ENCODE results near the gene MLH3.

Gene MLH3

GRCh38 chr14:74983343-74983742 is 67.9 kb downstream of the MLH3 start:
- no peak for DNase-seq (ENCODE audit: low read depth)

- DNase-seq (ENCODE audit: low read depth) = no peak
Observed at GRCh38 chr14:74982661-74983060, 68.6 kb downstream of the MLH3 start.

- DNase-seq (ENCODE audit: low read depth) = no peak
Observed at GRCh38 chr14:74981833-74982232, 69.4 kb downstream of the MLH3 start.

- no peak for DNase-seq (ENCODE audit: low read depth)
Observed at GRCh38 chr14:74981462-74981782, 69.8 kb downstream of the MLH3 start.

DNA sequence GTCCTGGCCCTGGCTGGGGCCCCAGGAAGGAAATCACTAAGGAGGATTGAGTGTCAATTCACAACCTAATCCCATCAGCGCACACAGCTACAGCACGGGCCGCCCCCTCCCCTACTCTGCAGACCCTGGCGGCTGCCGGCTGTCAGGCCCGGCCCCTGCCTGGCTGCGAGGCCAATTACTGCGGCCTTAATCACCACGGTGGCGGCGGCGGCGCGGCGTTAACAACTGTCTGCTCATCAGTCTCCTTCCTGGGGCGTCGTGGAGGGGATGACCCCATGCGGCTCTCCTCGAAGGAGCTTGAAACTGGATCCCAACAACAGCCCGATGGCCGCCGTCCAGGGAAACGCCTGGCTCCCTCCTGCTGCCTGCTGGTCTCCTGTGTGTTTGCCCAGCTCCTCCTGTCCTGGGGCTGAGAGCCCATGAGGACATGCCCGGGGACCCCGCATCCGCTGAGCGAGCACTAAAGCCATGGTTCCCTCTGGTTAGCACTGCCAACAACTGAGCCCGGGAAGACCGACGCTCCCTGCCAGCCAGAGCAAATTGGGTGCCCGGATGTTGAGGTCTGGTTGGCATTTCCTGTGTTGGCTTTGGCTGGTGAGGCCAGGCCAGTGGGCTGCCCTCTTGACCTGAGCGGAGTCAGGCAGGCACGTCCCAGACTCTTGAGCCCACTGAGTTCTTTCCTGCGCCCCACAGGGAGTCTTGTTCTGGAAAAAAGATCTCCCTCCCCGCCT is 70.4 kb downstream of the MLH3 start:
- peak; percentile 77 for DNase-seq (ENCODE audit: low read depth)

GRCh38 chr14:74980398-74980730 is 70.9 kb downstream of the MLH3 start:
- peak; percentile 43 for DNase-seq (ENCODE audit: low read depth)

GRCh38 chr14:74979442-74980397 is 71.5 kb downstream of the MLH3 start:
- DNase-seq (ENCODE audit: low read depth) = peak; percentile 72

DNA sequence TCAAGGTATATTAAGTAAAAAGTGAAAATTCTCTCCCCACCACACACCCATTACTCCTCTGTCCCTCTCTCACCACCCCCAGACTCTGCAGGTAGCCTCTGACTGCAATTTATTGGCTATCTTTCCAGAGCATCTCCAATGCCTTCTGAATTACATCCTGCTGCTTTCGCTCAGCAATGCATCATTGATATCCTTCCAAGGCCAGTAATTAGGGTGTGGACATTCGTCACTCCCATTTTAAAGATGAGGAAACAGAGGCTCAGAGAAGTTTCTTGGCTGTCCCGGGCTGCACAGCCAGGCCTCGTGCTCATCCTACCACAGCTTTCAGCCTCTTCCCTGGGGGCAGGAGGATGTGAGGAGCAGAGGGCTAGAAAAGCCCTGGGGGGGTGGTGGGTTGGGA is 72.2 kb downstream of the MLH3 start:
- DNase-seq (ENCODE audit: low read depth) = no peak

- DNase-seq (ENCODE audit: low read depth) = peak; percentile 73
Observed at GRCh38 chr14:74978416-74978947, 72.8 kb downstream of the MLH3 start.

GRCh38 chr14:74977901-74978385 is 73.3 kb downstream of the MLH3 start:
- no peak for DNase-seq (ENCODE audit: low read depth)

- DNase-seq (ENCODE audit: low read depth) = no peak
Observed at GRCh38 chr14:74977164-74977900, 73.9 kb downstream of the MLH3 start.

GRCh38 chr14:74976264-74977113 is 74.8 kb downstream of the MLH3 start:
- no peak for DNase-seq (ENCODE audit: low read depth)

DNA sequence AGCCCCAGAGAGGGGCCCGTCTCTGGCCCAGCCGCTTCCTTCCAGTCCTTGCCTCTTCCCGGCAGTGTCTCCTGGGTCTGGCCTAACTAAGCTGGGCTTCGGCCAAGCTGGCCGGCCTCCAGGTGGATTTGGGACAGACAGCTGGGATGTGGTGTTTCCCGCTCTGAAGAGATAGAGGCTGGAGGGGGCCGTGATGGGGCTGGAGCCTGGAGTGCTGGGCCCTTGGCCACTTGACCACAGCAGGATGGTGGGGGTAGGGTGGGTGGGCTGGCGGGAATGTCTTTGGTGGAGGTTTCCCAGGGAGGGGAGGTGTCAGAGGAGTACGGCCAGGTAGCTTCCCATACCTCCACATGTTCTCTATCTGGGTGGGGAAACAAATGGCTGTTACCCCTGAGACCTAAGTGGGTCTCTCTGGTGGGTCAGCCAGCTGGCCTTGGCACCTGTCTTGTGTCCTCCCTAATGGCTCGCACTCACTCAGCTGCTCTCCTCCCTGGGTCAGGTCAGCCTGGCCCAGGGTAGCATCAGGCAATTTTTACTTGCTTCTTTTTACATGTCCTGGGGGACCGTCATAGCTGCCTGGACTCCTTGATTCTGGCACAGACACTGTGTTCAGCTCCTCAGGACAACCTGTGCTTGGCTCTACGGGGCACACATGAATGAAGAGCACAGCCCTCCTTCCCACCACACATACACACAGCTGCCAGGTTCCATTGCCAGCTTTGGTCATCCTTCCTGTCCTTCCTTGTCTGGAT is 76.0 kb downstream of the MLH3 start:
- DNase-seq (ENCODE audit: low read depth) = no peak

DNA sequence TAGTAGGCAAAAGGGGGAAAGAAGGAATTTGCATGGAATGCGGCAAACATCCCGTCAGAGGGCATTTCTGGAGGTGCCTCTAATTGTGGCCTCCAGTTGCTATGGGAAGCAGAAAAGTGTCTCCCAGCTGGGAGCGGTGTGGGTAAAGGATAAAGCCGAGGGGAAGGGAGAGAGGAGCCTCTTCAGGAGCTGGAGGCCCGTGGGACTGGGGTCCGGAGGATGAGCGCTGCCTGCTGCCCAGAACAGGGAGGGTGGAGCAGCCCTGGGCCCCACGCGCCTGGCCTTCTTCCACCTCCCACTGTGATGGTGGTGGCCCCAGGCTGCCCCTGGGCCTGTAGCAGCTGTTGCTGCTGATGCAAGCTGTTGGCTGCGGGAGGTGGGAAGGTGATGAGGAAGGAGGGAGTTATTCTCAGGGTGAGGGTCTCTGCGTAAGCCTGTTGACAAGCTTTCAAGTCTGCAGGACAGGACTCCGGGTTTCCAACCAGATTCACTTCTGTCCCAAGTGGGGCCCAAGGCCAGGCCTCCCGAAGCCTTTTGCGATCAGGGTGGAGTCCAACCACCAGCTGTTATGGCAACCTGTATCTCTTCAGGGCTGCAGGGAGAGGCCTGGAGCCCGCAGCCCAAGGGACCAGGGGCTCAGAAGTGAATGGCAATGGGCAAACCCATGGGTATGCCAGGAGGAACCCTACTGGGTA is 76.8 kb downstream of the MLH3 start:
- DNase-seq (ENCODE audit: low read depth) = no peak

GRCh38 chr14:74973905-74974363 is 77.3 kb downstream of the MLH3 start:
- DNase-seq (ENCODE audit: low read depth) = no peak

GRCh38 chr14:74973003-74973653 is 78.1 kb downstream of the MLH3 start:
- DNase-seq (ENCODE audit: low read depth) = peak; percentile 64

- no peak for DNase-seq (ENCODE audit: low read depth)
Observed at GRCh38 chr14:74968811-74969210, 82.5 kb downstream of the MLH3 start.

DNA sequence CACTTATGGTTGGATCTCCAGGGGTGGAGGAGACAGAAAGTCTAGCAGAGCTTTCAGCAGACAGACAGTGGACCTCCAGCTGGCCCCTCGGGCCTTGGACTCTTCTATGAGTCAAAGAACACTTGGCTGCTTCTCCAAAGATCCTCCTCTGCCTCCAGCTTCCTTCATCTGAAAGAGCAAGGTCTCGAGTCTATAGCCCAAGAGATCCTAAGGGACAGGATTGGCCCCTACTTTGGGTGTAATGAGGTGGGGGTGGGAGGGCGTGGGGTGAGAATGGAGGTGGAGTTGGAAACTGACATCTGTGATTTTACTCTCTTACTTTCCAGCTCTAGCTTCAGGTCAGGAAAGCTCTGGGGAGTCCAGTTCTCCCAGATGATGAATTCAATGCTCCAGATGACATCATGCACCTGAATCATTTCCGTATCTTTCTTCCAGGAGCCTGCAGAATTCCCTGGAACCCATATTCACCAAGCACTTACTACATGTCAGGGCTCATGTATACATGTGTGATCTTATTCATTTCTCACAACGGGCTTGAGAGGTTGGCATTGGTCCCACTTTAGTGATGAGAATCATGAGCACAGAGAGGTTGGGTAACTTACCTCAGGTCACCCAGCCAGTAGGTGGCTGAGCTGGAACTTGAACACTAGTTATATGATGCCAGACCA is 85.6 kb downstream of the MLH3 start:
- DNase-seq (ENCODE audit: low read depth) = no peak

Data from EH (cell line).